ENCODE measurements around the gene FAM186B.

Gene FAM186B

DNA sequence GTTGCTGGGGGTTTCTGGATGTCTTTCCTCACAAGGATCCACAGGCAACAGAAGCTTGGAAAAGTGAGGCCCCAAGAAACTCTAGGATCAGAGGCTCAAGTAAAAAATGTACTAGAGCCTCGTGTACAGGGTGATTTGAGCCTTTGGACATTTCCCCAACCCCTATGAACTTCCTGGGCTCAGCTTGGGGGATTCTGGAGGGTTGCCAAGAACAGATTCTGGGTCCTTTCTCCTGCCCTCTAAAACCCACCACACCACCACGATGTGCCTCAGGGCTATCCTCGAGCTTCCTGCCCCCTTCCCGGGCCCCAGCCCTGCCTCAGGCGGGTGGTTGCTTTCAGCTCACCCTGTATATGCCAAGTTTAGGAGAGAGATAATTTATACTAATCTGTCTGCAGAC, 583 bp downstream of the FAM186B start:
- no peak for DNase-seq

DNA sequence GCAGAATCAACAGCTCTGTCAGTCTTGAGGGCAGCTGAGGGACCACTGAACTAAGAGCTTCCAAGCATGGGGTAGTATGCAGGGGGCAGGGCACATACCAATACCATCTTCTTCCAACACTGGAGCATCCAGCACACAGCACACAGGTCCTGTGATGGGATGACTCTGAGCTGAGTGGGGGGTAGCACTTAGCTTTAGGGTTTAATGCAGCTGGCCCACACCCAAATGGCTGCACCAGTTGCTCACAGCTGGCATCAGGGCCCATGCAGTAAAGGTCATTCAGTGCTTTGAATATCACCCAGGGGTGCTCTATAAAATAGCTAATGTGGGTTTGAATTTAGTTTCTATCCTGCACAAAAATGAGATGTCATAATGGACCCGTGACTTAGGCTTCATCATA, 1.7 kb downstream of the FAM186B start:
- DNase-seq, result no peak

DNA sequence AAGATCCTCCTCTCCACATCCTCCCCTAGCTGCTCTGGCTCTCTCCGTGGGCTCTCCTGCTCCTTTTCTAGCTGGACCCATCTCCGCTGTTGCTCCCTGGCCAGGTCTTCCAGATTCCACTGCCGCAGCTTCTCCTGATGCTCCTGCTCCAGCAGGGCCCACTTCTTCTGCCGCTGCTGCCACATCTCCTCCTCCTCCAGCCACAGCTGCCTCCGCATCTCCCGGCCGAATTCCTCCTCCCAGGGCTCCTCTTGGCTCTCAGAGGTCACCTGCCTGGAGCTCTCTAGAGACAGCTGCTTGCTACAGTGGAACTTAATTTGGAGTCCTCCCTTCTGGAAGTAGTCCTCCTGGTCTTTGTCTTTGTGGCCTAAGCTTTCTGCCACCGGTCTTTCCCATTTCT, 5.5 kb downstream of the FAM186B start:
- DNase-seq, result no peak

DNA sequence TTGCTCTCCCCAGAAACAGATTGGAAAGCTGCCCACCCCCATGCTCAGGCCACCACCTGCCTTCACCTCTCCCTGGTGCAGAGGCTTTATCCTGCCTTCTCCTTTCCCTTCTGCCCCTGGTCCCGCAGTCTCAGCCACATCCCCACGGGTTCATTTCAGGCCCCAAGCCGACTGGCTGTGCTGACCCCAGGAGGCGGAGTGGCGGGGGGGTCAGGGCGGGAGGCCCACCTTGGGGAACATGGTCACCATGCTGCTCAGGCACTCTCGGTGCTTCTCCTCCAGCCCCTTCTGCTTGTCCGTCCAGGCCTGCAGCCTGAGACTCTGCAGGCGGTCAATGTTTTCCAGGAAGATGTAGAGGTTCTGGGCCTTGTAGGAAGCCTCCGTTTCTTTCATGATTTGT, 6.9 kb downstream of the FAM186B start:
- no peak for DNase-seq

DNA sequence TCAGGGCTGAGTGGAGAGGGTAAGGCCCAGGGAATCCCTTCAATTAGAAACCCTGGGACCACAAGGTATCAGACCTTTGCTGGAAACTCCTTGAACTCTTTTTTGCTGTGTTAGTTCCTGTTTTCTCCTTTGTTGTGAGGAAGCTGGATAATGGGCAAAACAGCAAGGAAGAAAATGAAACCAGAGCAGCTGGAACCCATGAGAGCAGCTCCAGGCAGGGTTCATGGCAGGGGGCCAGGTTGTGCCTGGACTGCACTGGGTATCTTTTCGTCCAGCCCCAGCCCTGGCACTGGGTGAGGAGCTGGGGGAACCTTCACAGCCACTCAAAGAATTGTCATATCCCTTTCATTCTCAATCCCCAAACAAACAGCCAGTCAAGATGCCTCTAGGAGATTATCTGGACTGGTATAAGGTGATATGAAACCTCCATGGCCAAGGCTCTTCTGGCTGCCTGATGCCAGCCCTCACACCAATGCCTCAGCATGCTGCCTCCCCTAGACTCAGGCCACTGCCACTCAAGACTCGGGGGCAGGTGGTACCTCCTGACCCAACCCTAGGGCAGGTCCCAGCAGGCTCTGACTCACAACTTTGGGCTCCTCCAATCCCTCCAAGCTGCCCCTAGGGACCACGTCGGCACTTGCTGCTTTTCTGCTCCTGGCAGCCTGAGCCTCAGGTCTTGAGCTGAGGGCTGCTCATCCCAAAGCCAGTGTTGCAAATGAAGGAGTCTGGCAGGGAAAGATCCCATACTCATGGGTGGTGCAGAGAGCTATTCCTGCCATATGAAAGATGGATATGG, 16.5 kb downstream of the FAM186B start:
- no peak for DNase-seq

DNA sequence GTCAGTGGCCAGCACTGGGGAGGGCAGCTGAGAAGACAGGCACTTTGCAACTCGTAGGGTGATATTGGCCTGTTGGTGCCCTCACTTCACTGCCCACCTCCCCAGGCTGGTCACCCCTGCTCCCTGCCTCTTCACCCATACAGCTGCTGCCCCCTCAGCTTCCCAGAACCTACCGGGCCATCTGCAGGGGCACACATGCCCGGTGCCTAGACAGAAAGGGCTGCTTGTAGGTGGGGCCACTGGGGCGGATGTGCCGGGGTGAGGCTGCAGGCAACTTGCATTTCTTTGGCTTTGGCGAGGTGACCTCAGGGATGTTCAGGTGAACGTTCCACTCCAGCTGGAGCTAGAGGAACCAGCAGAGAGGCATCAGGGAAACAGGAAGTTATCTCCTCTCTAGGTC, 17.2 kb downstream of the FAM186B start:
- no peak for DNase-seq

DNA sequence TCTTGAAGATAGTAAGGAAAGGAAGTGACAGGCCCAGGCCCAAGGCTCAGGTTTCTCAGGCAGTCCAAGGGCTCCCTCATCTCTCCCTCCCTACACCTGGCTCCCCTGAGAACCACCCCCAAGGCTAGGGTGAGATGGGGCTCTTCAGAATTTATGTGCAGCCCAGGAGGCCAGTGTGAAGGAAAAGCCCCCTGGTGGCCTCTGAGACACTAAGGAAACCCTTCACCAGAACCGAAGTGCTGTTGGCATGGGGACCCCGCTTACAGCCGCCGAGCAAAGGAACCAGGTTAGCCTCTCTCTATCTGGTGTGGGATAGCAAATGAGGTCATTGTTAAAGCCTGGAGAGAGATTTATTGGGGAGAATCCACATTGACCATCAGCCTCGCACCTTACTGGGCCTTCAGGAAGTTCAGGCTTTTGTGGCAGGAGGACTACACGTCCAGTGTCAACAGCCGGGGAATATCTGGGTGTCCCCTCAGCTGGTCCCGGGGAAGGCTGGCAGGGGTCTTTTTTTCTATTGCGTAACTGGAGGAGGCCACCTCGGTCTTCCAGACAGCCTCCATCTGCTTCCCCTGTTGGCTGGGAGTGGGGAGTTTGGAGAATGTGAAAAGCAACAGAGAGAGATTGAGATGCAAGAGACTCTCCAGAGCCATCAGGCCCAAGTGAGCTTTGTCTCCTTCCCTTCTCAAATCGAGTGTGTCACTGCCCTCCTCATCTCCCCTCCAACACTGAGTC, 18.1 kb downstream of the FAM186B start:
- DNase-seq, result no peak

DNA sequence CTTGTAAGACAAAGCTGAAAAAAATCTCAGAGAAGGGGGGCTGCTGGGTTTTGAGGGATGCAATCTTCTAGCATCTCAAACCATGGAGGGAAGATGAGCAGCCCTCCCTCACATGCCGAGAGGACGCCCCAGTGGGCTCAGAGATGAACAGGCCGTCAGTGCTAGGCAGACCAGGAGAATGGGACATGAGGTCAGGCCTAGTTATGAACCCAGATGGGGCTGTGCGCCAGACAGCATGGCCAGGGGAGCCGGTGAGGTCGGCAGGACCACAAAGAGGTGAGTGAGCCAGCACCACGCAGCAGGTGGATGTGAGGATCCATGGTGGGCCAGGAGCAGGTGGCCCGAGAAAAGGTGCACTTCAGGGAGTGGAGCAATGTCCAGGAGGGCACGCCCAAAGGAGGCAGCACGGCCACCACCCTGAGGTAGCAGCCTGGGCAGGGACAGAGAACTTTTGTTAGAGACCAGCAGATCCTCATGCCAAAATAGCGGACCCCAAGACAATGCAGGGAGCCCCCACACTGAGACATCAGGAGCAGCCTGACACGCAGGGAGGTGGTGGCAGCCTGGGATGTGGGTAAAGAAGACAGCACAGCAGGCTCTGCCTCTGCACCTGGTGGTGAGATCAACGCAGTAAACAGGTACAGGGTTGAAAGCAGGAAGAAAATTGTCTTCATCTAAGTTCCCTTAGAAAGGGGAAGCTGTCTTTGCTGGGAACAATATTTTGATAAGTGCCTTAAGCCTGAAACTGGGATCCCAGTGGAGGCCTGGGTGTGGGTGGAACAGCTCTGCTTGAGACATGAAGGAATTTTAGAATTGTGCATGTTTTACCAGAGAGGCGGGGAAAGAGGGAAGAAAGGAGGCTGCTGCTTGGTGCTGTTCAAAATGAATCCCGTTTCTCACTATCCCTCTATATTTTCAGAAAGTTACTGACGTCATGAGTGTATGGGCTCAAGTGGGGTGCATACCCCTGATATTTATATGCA, 19.7 kb downstream of the FAM186B start:
- no peak for DNase-seq

DNA sequence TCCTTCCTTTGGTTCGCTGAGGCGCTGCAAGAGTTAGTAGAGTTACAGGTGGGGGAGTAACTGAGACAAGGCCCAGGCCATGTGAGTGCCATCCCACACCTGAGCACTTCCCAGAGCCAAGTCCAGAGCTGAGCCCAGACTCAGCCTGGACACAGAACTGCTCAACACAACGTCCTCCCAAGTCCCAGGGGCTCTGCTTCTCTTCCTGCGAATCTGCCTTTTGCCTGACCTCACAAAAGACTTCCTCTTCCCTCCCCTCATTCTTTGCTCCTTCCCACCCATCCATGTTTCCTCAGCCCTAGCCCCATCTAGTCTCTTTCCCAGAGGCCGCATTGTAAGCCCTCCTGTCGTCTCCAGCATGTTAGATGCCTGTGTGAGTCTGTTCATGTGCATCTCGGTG, 20.8 kb downstream of the FAM186B start:
- DNase-seq, result no peak

DNA sequence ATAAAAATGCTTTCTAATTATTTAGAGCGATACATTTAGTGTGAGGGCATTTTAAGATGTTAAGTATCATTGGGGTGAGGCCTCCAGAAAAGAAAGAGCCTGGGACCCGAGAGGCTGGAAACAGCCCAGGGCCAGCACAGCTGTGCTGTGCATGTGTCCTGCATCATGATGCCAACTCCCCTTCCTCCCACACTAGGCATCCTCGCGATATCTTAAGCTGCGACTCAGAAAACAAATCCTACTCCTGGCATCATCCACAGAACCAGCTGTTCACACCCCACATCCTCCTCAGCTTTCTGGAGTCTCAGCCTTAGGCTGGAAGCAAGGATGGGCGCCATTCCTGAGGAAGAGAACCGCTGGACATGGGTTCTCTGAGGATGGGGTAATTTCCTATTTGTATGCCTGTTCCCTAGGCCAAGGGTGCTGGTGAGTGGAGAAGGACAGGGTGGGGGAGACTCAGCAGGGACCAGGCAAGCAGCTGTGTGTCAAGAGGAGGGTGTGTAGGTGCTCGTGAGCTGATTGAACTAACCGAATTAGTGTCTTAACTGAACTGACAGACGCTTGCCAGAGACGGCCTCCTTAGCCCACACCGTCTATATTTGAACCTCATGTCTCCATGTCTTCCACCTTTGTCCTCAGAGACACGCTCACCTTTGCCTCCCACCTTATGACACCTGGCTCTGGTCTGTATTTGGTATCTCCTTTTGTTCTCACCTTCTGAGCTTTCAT, 21.9 kb downstream of the FAM186B start:
- DNase-seq, result no peak

DNA sequence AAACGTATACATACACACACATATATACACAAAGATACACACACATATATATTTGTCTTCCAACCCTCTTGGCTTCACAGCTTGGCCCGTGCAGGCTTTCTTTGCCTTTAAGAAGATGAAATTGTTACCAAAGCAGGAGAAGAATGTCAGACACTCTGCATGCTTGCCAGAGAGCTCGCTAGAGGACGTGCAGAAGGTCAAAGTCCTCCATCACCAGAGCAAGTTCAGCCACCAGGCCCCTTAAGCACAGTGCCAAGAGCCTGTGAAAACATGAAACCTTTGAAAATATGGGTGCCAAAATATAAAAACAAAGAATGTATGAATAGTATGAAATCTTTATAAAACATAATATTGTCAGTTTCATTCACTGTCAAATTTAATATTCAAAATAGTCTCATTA, 22.6 kb downstream of the FAM186B start:
- DNase-seq, result no peak

DNA sequence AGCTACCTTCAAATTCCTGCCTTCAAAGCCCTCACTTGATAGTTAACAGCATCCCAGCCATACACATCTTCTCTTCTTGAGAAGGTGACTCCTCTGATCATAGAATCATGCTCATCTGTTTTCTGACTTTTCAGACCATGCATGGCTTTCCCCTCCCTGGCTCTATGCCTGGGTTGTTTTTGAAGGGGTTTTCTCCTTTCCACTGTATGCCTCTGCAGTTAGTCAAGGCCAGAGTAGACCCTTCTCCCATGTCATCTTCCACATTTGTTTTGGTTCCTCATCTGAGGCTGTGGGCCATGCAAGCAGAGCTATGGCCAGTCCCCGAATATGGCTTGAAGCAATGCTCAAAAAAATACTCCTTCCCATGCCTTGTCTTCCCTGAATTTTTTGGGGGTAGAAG, 23.2 kb downstream of the FAM186B start:
- no peak for DNase-seq

DNA sequence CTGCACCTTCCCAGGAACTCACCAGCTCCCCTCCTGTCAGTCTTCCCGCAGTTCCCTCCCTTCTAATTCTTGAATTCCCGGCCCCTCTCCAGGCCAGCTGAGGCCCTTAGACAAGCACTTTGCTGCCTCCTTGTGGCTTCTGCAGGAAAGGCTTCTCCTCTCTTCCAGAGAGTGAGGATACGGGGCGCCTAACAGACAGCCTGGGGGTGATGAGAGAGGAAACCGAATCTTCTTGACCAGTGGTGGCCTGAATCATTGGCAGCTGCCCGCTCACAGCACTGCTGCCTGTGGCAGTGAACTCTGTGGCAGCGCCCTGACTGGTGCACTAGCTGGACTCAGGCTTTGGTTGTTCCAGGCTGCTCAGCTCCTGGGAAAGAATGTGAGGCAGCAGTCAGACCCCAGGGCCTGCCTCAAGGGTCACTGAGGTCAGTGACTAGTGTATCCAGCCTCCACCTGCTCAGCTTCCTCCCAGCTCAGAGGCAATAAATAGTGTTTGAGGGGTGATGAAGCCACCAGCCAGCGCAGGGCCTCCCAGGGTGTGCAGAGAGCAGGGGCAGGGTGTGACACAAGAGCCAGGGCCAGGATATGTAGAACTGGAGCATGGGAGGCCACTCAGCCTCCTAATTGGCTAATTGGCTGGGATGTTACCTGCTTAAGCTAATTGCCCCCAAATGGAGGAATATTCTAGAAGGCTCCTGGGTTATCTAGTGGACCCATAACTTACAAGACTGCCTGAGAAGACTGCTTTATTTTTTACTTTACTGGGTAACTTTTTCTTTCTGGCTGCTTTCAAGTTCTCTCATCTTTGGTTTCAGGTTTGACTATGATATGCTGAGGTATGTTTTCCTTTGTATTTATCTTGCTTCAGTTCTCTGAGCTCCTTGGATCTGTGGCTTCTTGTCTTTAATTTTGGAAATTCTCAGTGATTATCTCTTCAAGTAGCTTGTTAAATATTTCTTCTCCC, 24.6 kb downstream of the FAM186B start:
- peak; percentile 43 for DNase-seq

DNA sequence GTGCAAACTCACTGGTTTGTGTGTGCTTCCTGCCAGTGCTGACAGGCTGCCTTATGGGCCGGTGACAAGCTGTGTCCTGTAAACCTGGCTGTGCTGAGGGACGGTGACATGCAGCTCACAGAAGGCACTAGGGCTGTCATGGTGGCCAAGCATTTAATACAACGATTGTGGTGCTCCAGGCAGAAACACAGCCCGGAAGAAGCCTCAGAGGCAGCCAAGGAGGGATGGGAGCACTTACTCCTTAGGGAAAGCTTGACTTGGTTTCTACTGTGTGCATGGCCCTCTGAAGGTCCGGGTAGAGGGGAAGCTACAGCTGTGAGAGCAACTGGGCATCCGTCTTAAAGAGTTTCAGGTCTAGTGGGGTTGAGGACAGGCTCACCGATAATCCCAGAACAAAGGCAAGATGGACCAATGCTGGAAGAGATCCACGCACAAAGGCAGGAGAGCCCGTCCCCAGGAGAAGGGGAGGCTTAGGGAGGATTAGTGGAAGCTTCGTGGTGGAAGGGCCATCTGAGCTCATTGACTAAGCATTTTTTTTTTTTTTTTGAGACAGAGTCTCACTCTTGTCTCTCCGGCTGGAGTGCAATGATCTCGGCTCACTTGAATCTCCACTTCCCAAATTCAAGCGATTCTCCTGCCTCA, 26.8 kb downstream of the FAM186B start:
- no peak for DNase-seq

DNA sequence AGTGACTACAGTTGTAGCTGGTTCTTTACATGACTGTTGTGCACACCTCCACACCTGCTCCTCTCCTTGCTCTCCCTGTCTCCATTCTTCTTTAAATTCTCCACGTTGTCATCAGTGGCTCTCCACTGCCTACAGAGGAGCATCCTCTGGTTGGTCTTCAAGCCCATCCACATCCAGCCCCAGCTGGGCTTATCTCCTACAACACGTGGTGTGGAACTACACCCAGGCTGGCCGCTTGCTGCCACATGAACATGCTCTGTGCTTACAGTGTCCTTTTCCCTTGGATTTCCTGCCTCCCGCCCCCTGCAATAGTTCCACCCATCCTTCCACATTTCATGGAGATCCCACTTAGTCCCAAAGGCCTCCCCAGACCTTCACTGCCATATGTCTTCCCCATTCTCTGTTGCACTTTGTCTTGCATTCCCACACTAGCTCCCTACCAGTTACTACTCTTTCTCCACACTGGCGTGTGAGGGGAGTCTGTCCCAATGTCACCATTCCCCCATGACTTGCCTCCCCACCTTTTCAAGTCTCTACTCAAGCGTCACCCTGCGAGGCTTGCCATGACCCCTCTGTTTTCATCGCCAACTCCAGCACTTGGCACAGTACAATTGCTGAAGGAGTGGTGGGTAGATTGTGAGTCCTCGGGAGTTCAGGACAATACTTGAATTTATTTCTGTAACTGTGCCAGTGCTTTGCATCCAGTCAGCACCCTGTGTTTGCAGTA, 27.7 kb downstream of the FAM186B start:
- no peak for DNase-seq

DNA sequence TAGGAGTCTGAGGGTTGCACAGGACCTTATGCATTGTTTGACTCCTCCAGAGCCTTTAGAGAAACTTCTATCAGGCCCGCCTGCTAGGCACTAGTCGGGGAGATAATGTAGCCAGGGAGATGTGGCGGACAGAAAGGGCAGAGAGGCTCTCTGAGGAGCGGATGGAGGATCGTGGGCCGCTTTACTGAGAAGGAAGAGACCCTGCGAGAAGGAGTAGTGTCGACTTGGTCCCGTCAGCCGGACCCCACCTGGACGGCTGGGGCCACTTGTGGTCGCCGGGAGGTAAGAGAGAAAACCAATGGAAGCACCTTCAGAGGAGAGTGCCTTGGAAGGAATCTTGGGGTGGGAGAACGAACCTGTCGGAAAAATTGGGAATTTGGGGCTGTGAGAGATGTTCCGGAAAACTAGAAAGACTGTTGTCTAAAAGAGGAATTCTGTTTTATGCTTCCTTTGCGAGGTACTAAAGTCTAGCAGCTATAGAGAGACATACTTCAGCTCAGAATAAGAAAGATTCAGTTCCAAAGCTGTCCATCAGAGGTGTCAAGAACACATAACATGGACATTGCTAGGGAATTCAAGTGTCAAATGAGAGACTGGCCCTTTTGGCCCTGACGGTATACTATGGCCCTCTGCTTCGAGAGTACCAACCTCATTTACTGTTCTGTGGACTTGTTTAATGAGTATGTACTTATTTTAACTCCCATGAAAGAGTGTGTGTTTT, 36.8 kb downstream of the FAM186B start:
- DNase-seq, result no peak

DNA sequence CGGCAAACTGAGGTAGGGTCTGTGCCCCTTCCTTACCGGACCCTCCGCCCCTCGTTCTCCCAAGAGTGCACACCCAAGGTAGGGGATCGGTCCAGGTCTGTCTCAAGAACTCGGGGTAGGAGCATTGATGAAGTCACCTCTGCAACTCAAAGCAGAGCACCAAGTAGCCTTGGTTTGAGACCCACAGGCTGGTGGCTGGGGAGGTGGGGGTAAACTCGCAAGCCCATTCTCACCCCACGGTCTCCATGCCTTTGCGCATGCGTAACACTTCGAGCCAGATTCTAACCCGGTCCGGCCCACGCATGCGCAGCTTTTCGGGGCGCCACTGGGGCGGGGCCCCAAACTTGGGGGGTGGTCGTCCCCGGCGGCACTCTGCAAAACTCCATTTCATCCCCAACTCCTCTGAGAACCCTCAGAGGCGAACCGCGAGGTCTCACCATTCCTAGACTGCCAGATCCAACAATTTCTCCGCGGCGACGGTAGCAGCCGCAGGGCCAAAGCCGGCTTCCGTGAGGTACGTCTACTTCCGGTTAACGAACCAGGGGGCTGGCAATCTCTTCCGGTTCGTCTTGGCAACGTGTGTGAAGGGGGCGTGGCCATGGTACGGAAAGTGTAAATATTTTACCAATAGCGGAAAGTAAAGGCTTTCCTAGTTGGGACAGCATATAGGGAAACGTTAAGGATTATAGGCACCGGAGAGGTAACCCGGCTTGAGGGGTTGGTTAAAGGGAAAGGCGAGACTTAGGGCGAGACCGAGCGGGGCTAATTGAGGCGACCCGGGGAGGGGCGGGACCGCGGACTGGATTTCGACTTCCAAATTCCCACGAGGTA, 37.6 kb downstream of the FAM186B start, which contains the start of gene MCRS1:
MCRS1 (minus strand) TSS at position 532 of the 831 bp plus-strand sequence. CDS start 1,411 bp downstream, outside the sequence.
- peak; percentile 85 for DNase-seq

DNA sequence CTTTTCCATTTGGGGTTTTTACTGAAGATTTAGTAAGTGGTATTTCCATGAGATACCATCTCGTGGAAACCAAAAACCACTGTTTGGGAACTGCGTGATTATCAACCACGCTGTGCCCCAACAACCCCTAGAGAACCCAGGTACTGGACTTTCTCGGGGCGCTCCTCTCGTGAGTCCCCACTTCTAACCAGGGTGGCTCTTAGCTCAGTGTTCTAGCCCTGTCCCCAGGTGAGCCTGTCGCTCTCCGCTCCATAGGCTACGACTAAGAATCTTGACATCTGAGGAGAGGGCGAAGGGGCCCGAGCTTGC, 38.2 kb downstream of the FAM186B start:
- DNase-seq, result no peak

DNA sequence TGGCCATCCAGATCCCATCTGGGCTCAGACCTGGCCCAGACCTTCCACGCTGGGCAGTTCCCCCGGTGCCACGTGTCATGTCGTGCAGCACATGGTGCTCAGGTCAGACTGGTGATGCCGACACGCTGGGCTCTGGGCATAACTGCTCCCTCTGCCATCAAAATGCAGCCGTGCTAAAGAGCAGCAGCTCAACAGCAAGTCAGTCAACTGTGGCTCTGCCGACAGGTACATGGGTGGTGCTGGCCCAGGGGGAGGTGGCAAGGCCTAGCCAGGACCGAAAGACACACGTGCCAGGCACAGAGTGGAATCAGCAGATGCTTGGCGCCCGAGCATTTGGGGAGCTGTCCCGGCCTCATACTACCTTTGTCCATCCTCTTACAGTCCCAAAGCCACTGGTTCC, 39.1 kb downstream of the FAM186B start:
- no peak for DNase-seq

Measured in stimulated activated CD4-positive, alpha-beta T cell treated with anti-CD3 and anti-CD28 coated beads, Interleukin-12 subunit alpha, Interleukin-12 subunit beta, amount 100 ng/mL, for 4 hours (primary cell).